Measurements from ENCODE around the gene PFKFB2. TPM values are rescaled to one million over a fixed set of nuclear protein-coding genes. Genes with fewer than 3 reads are reported as not detected.

Gene PFKFB2
- total RNA-seq, 1 donor from 2014 or later: 10.0 TPM

- Mint-ChIP-seq H3K36me3 (peaks cover 1% of the 10 kb centered on the region), H3K9me3 (no peaks in the 10 kb centered on the region), H3K27ac (no peak overlapping the region), H3K4me1 (peaks cover 2% of the 10 kb centered on the region), H3K4me3 (no peak overlapping the region), H3K27me3 (ENCODE audit: insufficient read depth, low read depth) (peaks cover 2% of the 10 kb centered on the region)
- H3K4me2 ChIP-seq: no peak overlapping the region
- no peak overlapping the region for H3K27ac ChIP-seq
- TF ChIP-seq EZH2phosphoT487 (IDR thresholded peaks at IDR 0.05) (no peak), EZH2 (IDR thresholded peaks at IDR 0.05) (no peak), CTCF (IDR thresholded peaks at IDR 0.05) (no peak)
- no peaks in the 10 kb centered on the region for H3K79me2 ChIP-seq (ENCODE audit: low read depth)
- no peaks in the 10 kb centered on the region for H3K9me3 ChIP-seq (ENCODE audit: low read depth)
- no peaks in the 10 kb centered on the region for H3K36me3 ChIP-seq
- no peaks in the 10 kb centered on the region for H3K27me3 ChIP-seq
- no peak overlapping the region for H3K9ac ChIP-seq
- H3K4me3 ChIP-seq: no peak overlapping the region
- DNase-seq (ENCODE audit: low spot score): no peak
- no peaks in the 10 kb centered on the region for H4K20me1 ChIP-seq (ENCODE audit: low read depth)
- no peaks in the 10 kb centered on the region for H3K4me1 ChIP-seq
- no peaks in the 10 kb centered on the region for H3F3A ChIP-seq (ENCODE audit: low read depth)
- H2AFZ ChIP-seq (replicated peaks): no peak overlapping the region
Measured at GRCh38 chr1:207073906-207074820, 21.1 kb downstream of the PFKFB2 start.

- Histone ChIP-seq H3K4me2 (no peak overlapping the region), H2AFZ (replicated peaks) (no peak overlapping the region), H3K9me3 (ENCODE audit: low read depth) (no peaks in the 10 kb centered on the region), H3K36me3 (no peaks in the 10 kb centered on the region), H3F3A (ENCODE audit: low read depth) (no peaks in the 10 kb centered on the region), H3K79me2 (ENCODE audit: low read depth) (no peaks in the 10 kb centered on the region), H3K4me1 (no peaks in the 10 kb centered on the region), H3K27ac (no peak overlapping the region), H4K20me1 (ENCODE audit: low read depth) (no peaks in the 10 kb centered on the region), H3K27me3 (no peaks in the 10 kb centered on the region), H3K4me3 (no peak overlapping the region), H3K9ac (no peak overlapping the region)
- Mint-ChIP-seq H3K9me3 (no peaks in the 10 kb centered on the region), H3K27ac (no peak overlapping the region), H3K4me3 (no peak overlapping the region), H3K4me1 (peaks cover 2% of the 10 kb centered on the region), H3K36me3 (peaks cover 1% of the 10 kb centered on the region), H3K27me3 (ENCODE audit: insufficient read depth, low read depth) (peaks cover 2% of the 10 kb centered on the region)
- TF ChIP-seq CTCF (IDR thresholded peaks at IDR 0.05) (no peak), EZH2 (IDR thresholded peaks at IDR 0.05) (no peak)
- no peak for DNase-seq (ENCODE audit: low spot score)
Measured at GRCh38 chr1:207076181-207076955, 23.3 kb downstream of the PFKFB2 start.

- H2AFZ ChIP-seq (replicated peaks): no peak overlapping the region
- Mint-ChIP-seq H3K27me3 (ENCODE audit: insufficient read depth, low read depth) (peaks cover 2% of the 10 kb centered on the region), H3K4me3 (no peak overlapping the region), H3K9me3 (no peaks in the 10 kb centered on the region), H3K4me1 (peaks cover 2% of the 10 kb centered on the region), H3K36me3 (peaks cover 1% of the 10 kb centered on the region), H3K27ac (no peak overlapping the region)
- H3K36me3 ChIP-seq: no peaks in the 10 kb centered on the region
- H3K9me3 ChIP-seq (ENCODE audit: low read depth): no peaks in the 10 kb centered on the region
- H3F3A ChIP-seq (ENCODE audit: low read depth): no peaks in the 10 kb centered on the region
- no peak for TF ChIP-seq CTCF (IDR thresholded peaks at IDR 0.05)
- no peak for TF ChIP-seq EZH2phosphoT487 (IDR thresholded peaks at IDR 0.05)
- TF ChIP-seq EZH2 (IDR thresholded peaks at IDR 0.05): no peak
- no peaks in the 10 kb centered on the region for H4K20me1 ChIP-seq (ENCODE audit: low read depth)
- H3K27ac ChIP-seq: no peak overlapping the region
- no peak overlapping the region for H3K9ac ChIP-seq
- no peak overlapping the region for H3K4me2 ChIP-seq
- no peaks in the 10 kb centered on the region for H3K4me1 ChIP-seq
- H3K27me3 ChIP-seq: no peaks in the 10 kb centered on the region
- H3K79me2 ChIP-seq (ENCODE audit: low read depth): no peaks in the 10 kb centered on the region
- DNase-seq (ENCODE audit: low spot score): no peak
- no peak overlapping the region for H3K4me3 ChIP-seq
Measured at GRCh38 chr1:207077012-207077411, 23.9 kb downstream of the PFKFB2 start.

All from neural progenitor cell (in vitro differentiated cells).